ENCODE measurements around the gene ANKRD39. TPM values are rescaled to one million over a fixed set of nuclear protein-coding genes. Genes with fewer than 3 reads are reported as not detected.

ANKRD39 gene
- total RNA-seq, 1 experiment from 2014 or later, result 21.5 TPM

DNA sequence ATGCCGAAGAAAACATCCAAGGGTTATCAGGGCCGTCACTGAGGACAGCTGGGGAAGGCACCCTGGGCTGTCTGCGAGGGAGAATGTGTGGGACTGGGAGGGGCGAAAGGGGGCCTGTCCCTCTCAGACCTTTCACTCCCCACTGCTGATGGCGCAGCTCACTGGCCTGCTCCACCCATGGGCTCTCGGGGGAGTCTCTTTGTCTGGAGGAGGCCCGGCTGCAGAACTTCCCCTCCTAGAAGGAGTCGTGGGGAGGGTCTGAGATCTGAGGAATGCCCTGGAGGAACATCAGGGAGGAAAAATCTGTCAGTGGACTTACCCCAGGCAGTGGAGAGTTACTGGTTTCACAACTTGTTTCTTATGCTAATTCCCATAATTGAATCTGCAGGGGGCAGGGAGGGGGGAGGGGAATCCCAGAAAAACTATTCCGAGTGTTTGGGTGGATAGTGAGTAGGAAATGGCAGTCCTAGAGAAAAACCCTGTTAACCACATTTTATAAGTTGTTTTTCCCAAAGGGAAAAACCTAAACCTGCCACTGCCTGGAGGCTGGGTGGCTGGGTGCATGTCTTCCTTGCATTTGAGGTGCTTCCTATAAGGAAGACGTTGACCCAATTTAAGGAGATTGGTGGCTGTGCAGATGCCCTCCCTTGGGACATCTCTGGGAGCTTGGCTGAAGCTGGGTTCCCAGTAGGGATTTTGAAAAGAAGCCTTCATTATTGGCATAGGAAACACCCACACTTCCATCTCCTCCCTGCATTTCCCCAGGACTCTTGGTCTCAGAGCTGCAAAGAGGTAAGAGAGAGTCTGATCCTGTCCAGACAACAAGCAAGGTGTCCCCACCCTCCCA lies 23.8 kb upstream of the ANKRD39 start:
- H3K9me3 ChIP-seq (replicated peaks), result no peaks in the 10 kb centered on the region
- no peaks in the 10 kb centered on the region for H3K4me1 ChIP-seq (replicated peaks)
- no peak overlapping the region for H3K4me3 ChIP-seq
- DNase-seq (ENCODE audit: low read depth in 1 of 2, low spot score in 2 of 2), result no peak
- no peaks in the 10 kb centered on the region for H3K36me3 ChIP-seq
- H3K27me3 ChIP-seq (replicated peaks), result no peaks in the 10 kb centered on the region
- H3K27ac ChIP-seq, result no peak overlapping the region

DNA sequence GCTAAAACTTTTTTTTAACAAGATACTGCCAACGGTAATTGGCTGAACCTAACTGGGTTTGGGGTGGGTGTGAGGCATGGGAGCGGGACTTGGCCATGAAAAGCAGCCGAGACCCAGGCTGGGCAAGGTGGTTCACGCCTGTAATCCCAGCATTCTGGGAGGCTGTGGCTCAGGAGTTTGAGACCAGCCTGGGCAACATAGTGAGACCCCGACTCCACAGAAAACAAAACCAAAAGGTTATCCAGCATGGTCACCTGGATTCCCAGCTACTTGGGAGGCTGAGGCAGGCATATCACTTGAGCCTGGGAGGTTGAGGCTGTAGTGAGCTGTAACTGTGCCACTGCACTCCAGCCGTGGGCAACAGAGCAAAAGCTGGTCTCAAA lies 23.1 kb upstream of the ANKRD39 start:
- H3K4me1 ChIP-seq (replicated peaks), result no peaks in the 10 kb centered on the region
- H3K4me3 ChIP-seq, result no peak overlapping the region
- no peaks in the 10 kb centered on the region for H3K27me3 ChIP-seq (replicated peaks)
- no peaks in the 10 kb centered on the region for H3K36me3 ChIP-seq
- no peaks in the 10 kb centered on the region for H3K9me3 ChIP-seq (replicated peaks)
- DNase-seq (ENCODE audit: low read depth in 1 of 2, low spot score in 2 of 2), result no peak
- no peak overlapping the region for H3K27ac ChIP-seq

DNA sequence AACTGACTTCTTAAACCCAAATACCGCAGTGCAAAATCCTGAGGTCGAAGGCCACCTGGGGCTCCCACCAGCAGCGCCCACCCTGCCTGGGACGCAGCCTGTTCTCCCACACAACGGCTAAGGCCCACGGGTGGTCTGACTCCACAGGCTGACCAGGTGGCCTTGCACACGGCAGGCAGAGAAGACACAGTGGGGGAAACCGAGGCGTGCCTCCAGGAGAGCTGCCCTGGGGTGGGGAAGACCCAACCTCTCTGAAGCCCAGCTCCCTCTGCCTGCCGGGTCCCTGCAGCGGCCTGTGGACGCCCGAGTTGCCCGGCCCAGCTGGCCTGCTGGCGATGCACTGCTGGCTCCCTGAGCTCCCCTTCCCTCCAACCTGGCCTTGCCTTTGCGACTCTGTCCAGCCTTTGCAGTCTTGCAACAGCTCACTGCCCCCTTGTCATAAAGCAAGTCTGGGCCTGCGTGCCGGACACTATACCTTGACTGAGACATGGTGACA lies 21.8 kb upstream of the ANKRD39 start:
- no peak overlapping the region for H3K27ac ChIP-seq
- no peak for DNase-seq (ENCODE audit: low read depth in 1 of 2, low spot score in 2 of 2)
- H3K4me3 ChIP-seq, result no peak overlapping the region
- no peaks in the 10 kb centered on the region for H3K36me3 ChIP-seq
- no peaks in the 10 kb centered on the region for H3K27me3 ChIP-seq (replicated peaks)
- no peaks in the 10 kb centered on the region for H3K9me3 ChIP-seq (replicated peaks)
- H3K4me1 ChIP-seq (replicated peaks), result no peaks in the 10 kb centered on the region

DNA sequence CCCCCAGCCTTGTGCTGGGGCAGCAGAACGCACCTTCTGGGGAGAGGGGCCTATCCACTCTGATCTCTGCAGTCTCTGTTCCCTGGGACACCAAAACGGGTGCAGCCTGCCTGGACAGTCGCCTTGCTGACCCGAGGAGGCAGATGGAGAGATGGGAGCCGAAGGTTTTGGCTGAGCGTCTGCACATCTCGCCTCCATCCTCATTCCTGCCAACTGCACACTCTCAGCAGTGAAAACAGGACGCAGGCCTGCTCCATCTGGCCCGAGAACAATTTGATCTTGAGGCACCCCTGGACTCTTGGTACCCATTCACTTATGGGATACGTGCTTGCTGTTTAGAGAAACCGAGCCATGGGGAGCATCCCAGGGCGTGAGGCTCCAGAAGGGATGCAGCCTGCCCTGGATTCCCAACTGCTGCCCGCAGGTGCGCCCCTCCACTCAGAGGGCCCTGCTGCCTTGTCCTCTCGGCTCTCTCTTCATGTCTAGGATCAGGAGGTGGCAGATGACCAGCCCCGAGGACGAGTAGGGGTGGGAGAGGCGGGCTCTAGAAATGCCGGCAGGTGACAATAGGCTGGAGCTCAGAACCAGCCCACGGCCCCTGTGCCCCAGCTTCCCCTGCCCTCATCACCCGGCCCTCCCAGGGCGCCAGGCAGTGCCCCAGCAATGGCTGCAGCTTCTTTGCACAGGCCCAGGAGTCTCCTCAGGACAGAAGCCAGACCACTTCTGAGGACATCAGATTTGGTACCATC lies 21.2 kb upstream of the ANKRD39 start:
- Histone ChIP-seq H3K4me3 (no peak overlapping the region), H3K36me3 (no peaks in the 10 kb centered on the region), H3K9me3 (replicated peaks) (no peaks in the 10 kb centered on the region), H3K27ac (no peak overlapping the region), H3K27me3 (replicated peaks) (no peaks in the 10 kb centered on the region), H3K4me1 (replicated peaks) (no peaks in the 10 kb centered on the region)
- DNase-seq (ENCODE audit: low read depth in 1 of 2, low spot score in 2 of 2), result no peak

DNA sequence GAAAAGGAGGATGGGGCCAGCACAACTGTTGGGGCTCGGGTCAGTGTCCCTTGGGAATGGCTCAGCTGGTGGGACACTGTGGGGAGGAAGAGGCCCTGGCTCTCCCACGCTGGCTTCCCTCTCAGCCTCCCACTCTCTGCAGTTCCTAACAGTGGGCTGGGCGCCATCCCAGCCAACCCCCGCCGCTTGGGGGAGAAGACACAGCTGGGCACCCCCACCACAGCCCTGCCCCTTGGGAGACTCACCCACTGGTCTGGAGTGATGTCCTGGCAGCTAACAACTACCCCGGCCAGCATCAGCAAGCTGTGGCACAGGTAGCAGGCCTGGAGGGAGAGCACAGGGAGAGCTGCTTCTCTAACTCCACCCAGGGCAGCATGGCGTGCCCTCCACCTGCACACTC lies 20.4 kb upstream of the ANKRD39 start:
- H3K4me3 ChIP-seq, result no peak overlapping the region
- no peaks in the 10 kb centered on the region for H3K4me1 ChIP-seq (replicated peaks)
- no peaks in the 10 kb centered on the region for H3K9me3 ChIP-seq (replicated peaks)
- H3K27ac ChIP-seq, result no peak overlapping the region
- H3K27me3 ChIP-seq (replicated peaks), result no peaks in the 10 kb centered on the region
- H3K36me3 ChIP-seq, result no peaks in the 10 kb centered on the region
- DNase-seq (ENCODE audit: low read depth in 1 of 2, low spot score in 2 of 2), result no peak

DNA sequence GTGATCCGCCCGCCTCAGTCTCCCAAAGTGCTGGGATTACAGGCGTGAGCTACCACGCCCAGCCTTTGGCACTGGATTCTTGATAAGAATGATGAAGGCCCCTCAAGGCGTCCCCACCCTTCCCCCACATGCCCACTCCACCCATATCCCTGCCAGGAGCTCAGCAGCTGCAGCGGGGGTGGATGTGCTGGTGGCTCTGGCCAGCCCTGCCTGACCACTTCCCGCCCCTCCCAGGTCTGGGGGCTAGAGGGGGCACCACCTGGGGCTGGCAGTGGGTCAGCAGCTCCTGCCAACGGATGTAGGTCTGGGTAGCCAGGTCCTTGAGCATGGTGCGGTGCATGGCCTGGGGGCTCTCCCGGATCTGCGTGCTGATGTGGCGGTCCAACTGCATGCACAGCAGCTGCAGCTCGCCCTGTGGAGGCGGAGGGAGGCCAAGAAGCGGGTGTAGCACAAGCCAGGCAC lies 19.8 kb upstream of the ANKRD39 start:
- no peak for DNase-seq (ENCODE audit: low read depth in 1 of 2, low spot score in 2 of 2)
- Histone ChIP-seq H3K27me3 (replicated peaks) (no peaks in the 10 kb centered on the region), H3K9me3 (replicated peaks) (no peaks in the 10 kb centered on the region), H3K4me1 (replicated peaks) (no peaks in the 10 kb centered on the region), H3K4me3 (no peak overlapping the region), H3K27ac (no peak overlapping the region), H3K36me3 (no peaks in the 10 kb centered on the region)

DNA sequence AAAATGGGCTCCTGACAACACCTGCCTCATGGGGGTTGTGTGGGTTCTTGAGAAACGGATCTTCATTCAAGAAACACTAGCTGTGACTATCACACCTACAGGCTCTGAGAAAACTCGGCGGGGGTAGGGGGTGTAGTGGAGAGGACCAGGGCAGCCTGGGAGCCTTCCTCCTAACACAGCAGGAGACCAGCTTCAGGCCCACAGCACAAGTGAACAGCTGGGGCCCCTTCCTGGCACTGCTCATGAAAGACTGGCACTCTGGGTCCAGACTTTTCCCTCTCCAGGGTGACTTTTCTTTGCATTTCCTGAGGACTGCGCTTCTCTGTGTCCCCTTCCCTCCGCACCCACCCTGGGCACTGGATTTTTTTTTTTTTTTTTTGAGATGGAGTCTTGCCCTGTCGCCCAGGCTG lies 19.2 kb upstream of the ANKRD39 start:
- Histone ChIP-seq H3K4me3 (no peak overlapping the region), H3K4me1 (replicated peaks) (no peaks in the 10 kb centered on the region), H3K9me3 (replicated peaks) (no peaks in the 10 kb centered on the region), H3K27ac (no peak overlapping the region), H3K36me3 (no peaks in the 10 kb centered on the region), H3K27me3 (replicated peaks) (no peaks in the 10 kb centered on the region)
- DNase-seq (ENCODE audit: low read depth in 1 of 2, low spot score in 2 of 2), result no peak

DNA sequence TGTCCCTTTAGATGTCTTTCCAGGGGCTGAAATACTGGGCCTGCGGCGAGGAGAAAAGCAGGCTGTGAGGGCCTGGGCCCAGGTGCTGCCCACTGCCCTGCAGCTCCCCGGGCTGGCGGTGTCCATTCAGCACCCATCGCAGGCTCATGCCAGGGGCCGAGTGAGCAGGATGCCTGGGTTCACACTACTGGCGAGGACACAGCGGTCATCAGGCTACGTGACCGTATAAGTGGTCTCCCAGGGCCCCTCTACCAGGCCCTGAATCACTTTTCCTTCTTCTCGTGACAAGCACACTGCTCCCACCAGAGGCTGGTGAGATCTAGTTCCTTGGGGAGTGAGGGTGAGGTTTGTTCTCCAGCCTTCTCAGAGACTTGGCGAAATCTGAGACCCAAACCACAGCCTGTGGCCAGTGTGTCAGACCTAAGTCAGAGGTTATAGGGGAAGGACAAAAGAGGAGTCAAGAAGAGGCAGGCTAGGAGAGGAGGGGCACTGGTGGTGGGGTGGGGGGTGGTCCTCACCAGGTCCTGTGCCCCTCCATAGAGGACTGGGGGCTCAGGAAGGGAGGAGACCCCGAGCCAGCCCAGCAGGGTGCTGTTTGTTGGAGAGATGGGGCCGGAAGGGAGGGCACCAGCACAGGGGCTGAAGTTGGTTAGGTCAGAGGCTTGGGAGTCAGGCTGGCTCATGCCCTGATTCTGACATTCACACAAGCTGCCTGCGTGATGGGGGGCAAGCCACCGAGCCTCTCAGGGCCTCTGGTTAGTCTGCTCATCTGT lies 18.6 kb upstream of the ANKRD39 start:
- Histone ChIP-seq H3K27ac (no peak overlapping the region), H3K4me1 (replicated peaks) (no peaks in the 10 kb centered on the region)
- DNase-seq (ENCODE audit: low read depth in 1 of 2, low spot score in 2 of 2), result no peak

DNA sequence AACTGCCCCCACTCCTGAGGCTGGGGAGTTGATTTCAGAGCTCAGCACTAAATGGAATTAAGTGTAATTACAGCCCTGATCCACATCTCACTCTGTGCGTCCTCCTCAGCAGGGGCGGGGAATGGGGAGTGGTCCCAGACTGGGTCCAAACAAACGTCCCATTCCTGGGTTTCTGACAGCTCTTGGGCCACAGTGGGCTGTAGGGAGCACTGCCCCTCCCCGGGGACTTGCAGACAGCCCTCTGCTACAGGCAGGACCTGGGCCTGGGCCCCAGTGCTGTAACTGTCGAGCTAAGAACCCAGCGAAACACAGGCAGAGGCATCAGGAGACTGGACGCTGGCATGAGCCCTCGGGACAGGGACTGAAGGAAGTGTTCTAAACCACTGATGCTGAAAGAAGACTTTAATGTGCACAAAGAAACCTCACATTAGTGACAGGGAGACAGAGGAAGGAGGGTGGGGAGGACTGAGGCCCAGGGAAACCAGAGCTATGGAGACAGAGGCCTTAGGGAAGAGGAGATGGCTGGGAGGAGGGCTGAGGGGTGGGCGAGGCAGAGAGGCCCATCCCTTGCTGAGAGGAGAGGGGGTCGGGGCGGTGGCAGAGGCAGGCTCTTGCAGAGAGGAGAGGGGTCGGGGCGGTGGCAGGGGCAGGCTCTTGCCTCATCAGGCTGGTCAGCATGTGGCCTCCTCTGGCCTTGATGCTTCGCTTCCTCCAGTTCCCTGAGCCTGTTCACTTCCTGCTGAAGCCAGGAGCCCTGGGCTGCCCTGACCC lies 17.9 kb upstream of the ANKRD39 start:
- Histone ChIP-seq H3K27ac (no peak overlapping the region), H3K27me3 (replicated peaks) (peaks cover under 1% of the 10 kb centered on the region; the same call in 1 of the 2 replicates), H3K36me3 (no peaks in the 10 kb centered on the region), H3K4me3 (no peak overlapping the region), H3K4me1 (replicated peaks) (no peaks in the 10 kb centered on the region), H3K9me3 (replicated peaks) (no peaks in the 10 kb centered on the region)
- DNase-seq (ENCODE audit: low read depth in 1 of 2, low spot score in 2 of 2), result no peak

More for the DNA sequence above, 18.6 kb upstream of the ANKRD39 start:
- Histone ChIP-seq H3K27me3 (replicated peaks) (no peaks in the 10 kb centered on the region), H3K36me3 (no peaks in the 10 kb centered on the region), H3K4me3 (no peak overlapping the region), H3K9me3 (replicated peaks) (no peaks in the 10 kb centered on the region)

DNA sequence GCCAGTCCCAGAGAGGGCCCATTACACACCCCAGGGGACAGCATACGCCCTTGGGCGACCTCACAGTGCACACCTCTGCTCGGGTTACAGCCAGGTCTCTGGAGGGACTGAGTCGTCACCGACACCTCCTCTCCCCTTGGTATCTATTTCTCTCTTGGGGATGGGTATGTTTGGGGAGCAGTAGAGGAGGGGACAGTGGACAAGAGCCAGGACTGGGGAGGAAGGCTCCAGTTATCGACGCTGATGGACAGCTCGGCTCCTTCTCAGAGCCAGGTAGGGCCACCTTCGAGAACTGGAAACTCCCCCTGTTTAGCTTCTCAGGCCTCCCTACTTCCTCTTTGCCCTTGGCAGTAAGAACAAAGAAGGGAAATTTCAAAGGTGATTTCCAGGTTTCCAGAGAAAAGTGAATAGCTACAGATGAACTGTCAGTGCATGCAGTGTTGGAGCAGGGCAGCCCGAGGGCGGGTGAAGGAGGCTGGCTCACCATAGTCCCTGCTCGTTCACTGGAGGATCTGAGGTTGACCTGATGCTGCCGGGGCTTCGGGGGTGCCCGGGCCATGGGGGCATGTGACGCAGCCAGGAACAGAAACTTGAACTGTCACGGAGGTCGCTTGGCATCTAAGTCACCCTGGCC lies 16.5 kb upstream of the ANKRD39 start:
- Histone ChIP-seq H3K4me1 (replicated peaks) (peaks cover 9% of the 10 kb centered on the region), H3K36me3 (peaks cover 4% of the 10 kb centered on the region; the same call in 1 of the 2 replicates), H3K27me3 (replicated peaks) (peaks cover 4% of the 10 kb centered on the region; the same call in 1 of the 2 replicates), H3K9me3 (replicated peaks) (no peaks in the 10 kb centered on the region), H3K27ac (no peak overlapping the region), H3K4me3 (no peak overlapping the region)
- DNase-seq (ENCODE audit: low read depth in 1 of 2, low spot score in 2 of 2), result no peak

DNA sequence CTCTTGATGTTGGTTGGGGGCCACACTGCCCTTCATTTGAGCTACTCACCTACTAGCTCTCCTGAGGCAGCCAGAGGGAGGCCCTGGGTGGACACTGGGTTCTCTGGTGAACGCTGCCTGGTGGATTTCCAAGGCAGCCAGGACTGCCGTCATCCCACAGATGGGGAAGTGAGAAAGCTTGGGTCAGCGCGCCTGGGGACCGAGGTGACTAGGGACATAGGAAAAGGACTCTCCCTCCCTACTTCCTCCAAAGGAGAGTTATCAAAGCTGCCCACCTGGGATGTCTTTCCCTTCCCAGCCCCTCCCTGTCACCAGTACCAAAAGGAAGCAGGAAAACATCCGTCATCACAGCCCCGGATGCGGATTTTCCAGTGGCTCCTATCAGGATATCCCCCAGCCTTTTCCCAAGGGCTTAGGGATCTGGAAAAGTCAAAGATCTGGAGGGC lies 15.9 kb upstream of the ANKRD39 start:
- Histone ChIP-seq H3K27me3 (replicated peaks) (peaks cover 4% of the 10 kb centered on the region; the same call in 1 of the 2 replicates), H3K36me3 (peaks cover 8% of the 10 kb centered on the region), H3K4me3 (no peak overlapping the region), H3K9me3 (replicated peaks) (0 out of 2 replicates have a peak, but pooled peaks cover 4% of the 10 kb centered on the region), H3K27ac (no peak overlapping the region), H3K4me1 (replicated peaks) (peaks cover 9% of the 10 kb centered on the region)
- DNase-seq (ENCODE audit: low read depth in 1 of 2, low spot score in 2 of 2), result no peak

DNA sequence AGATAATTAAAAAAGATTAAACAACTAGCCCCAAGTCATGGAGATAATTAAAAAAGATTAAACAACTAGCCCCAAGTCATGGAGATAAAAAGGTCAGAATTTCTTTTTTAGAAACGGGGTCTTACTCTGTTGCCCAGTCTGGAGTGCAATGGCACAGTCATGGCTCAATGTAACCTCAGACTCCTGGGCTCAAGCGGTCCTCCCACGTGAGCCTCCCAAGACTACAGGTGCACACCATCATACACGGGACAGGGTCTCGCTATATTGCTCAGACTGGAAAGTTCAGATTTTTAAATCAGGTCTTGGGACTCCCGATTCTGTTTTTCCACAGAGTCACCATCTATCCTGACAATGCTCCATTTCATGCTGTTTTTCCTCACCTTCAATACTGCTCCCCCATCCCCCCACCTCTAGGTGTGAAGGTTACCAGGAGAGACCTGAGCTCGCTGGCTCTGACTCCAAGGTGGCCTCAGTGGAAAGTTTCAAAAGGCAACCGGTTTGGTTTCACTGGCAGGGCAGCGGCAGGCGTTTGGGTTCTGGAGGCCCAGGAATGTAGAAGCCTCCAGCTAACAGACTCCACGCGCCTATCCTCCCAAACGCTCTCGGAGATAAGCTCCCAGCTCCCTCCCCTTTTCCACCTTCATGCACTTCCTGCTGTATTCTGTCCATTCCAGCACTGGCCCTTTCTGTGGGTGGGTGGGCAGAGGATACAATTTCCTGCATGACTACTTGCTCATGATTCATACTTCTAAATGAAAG lies 15.0 kb upstream of the ANKRD39 start:
- Histone ChIP-seq H3K4me3 (no peak overlapping the region), H3K9me3 (replicated peaks) (0 out of 2 replicates have a peak, but pooled peaks cover 4% of the 10 kb centered on the region), H3K4me1 (replicated peaks) (peaks cover 15% of the 10 kb centered on the region), H3K27ac (no peak overlapping the region), H3K27me3 (replicated peaks) (peaks cover 4% of the 10 kb centered on the region; the same call in 1 of the 2 replicates), H3K36me3 (peaks cover 10% of the 10 kb centered on the region)
- no peak for DNase-seq (ENCODE audit: low read depth in 1 of 2, low spot score in 2 of 2)

All from SJSA1 (cell line).